ENCODE data around the gene DNAJB7. TPM values are rescaled to one million over a fixed set of nuclear protein-coding genes. Genes with fewer than 3 reads are reported as not detected.
"Not testable (repeated sequence)": the region's sequence is repeated elsewhere in the genome, so short reads cannot be mapped to it uniquely, and the experiment has no call there.

Gene DNAJB7
- under 1 TPM in 1 of 3 donors, not detected in 2; 0.21 TPM for polyA plus RNA-seq

DNA sequence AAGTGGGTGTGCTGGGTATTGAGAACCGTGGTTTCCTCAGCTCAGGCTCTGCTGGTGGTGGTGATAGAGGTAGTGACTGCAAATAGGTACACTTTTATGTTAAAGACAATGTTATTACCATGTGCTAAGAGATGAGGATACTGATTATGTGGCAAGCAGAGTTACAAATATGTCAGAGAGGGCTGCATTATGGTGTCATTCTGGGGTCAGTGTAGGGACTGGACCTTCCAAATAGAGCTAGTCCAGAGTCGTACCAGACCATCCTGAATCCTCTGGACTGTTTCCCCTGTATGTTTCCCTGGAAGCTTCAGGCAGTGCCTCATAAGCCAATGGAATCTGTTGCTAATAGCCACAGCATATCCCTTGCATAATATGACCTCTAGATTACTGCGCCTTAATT, at the start of gene DNAJB7:
Gene DNAJB7, minus strand, starts transcription at position 101 of the 400 bp plus-strand sequence. CDS start 119 bp downstream, outside the sequence.
- no peak for DNase-seq
- H3K4me3 Mint-ChIP-seq = no peak within 1 kb of the TSS
- H3K27me3 Mint-ChIP-seq (ENCODE audit: low read depth in 3 of 3) = peaks cover 0 to 7% (median 6%) of the 10 kb centered on the region in 3 donors
- H3K27ac Mint-ChIP-seq = no peak within 1 kb of the TSS
- peaks cover 11 to 21% of the 10 kb centered on the region in 2 donors for H3K4me1 Mint-ChIP-seq
- H3K36me3 Mint-ChIP-seq = peaks cover 0 to 11% (median 4%) of the 10 kb centered on the region in 3 donors
- no peaks in the 10 kb centered on the region for H3K9me3 Mint-ChIP-seq

DNA sequence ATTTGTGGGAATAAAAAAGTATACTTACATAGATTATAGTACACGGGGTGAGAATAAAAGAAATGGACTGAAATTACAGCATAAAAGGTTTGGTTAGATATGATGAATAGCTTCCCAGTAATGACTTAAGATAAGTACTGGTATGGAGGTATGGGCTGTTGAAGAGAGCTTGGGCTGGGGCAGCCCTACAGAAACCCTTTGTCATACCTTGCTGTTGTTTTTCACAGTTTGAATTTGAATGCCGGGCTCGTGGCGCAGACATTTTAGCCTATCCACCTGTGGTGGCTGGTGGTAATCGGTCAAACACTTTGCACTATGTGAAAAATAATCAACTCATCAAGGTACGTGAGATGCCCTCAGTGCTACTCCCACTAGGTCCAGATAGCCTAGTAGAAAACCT, 47.0 kb upstream of the DNAJB7 start:
- no peak for DNase-seq
- Mint-ChIP-seq H3K27me3 (ENCODE audit: low read depth in 3 of 3) (no peaks in the 10 kb centered on the region), H3K27ac (no peak overlapping the region), H3K36me3 (peaks cover 0 to 30% (median 30%) of the 10 kb centered on the region in 3 donors), H3K4me1 (no peaks in the 10 kb centered on the region), H3K4me3 (no peak overlapping the region), H3K9me3 (no peaks in the 10 kb centered on the region)

DNA sequence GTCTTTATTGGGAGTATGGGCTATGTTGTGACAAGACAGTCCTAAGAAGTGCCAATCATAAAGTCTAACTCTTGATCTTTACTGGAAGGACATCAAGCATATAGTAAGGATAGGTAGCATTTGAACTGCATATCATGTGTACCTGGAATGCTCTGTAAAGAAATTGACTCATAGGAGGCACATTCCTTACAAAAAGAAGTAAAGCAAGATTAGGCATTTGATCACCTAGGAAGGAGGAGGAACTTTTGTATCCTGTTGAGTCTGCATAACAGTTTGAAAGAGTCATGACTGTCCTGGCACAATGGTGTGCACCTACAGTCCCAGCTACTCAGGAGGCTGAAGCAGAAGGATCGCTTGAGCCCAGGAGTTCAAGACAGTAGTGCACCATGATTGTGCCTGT, 42.2 kb upstream of the DNAJB7 start:
- no peak overlapping the region for H3K4me3 Mint-ChIP-seq
- H3K27ac Mint-ChIP-seq = no peak overlapping the region
- peaks cover 0 to 23% (median 9%) of the 10 kb centered on the region in 3 donors for H3K36me3 Mint-ChIP-seq
- no peaks in the 10 kb centered on the region for H3K9me3 Mint-ChIP-seq
- H3K27me3 Mint-ChIP-seq (ENCODE audit: low read depth in 3 of 3) = no peaks in the 10 kb centered on the region
- DNase-seq = no peak
- H3K4me1 Mint-ChIP-seq = peaks cover 0 to 4% of the 10 kb centered on the region in 2 donors

DNA sequence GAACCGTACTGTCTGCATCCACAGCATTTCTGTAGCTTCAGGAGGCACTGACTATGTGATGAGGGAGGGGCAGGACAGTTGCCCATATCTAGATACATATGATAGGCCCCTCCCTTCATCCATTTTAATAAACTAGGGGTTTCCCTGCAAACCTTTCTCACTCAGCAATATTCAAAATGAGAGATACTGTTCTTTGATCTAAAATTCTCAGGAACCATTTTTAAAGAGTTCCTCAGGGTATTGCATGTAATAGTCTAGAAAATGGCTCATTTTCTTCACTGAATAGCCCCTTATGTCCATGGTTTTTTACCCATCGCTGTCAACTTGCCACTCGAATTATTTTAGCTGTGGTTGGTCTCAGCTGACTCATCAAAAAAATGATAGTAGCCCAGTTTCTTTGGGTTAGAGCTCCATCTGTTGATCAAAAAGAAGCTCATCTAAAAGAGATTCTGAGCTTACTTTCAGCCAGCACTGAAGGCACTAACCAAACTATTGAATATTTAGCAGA, 37.0 kb upstream of the DNAJB7 start:
- no peaks in the 10 kb centered on the region for H3K27me3 Mint-ChIP-seq (ENCODE audit: low read depth in 3 of 3)
- peak; percentile 9 to 41 (median 17) for DNase-seq

DNA sequence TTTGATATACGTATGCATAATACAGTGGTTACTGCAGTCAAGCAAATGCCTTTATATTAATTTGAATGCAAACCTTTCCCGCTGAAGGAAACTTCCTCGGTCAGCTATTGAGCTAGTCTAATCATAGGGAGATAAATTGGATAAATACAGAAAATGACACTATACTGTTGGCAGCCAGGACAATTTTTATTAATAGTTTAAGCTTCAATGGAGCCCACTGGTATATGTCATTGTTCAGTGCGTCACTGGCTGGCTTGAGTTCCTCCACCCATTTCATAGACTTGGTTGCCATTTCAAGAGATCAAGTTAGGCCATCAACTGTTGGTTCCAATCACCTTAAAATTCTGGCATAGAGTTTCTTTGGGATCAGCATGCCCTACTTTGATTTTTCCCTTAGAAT, 32.5 kb upstream of the DNAJB7 start:
- no peak overlapping the region for H3K4me3 Mint-ChIP-seq
- H3K27ac Mint-ChIP-seq = no peak overlapping the region
- no peaks in the 10 kb centered on the region for H3K9me3 Mint-ChIP-seq
- peaks cover 0 to 7% of the 10 kb centered on the region in 2 donors for H3K4me1 Mint-ChIP-seq
- no peak for DNase-seq
- H3K36me3 Mint-ChIP-seq = peaks cover 0 to 4% (median 3%) of the 10 kb centered on the region in 3 donors
- H3K27me3 Mint-ChIP-seq (ENCODE audit: low read depth in 3 of 3) = no peaks in the 10 kb centered on the region

More for the DNA sequence above, 37.0 kb upstream of the DNAJB7 start:
- Mint-ChIP-seq H3K9me3 (no peaks in the 10 kb centered on the region), H3K36me3 (peaks cover 0 to 7% (median 4%) of the 10 kb centered on the region in 3 donors), H3K27ac (no peak overlapping the region), H3K4me1 (peaks cover 0 to 8% of the 10 kb centered on the region in 2 donors), H3K4me3 (no peak overlapping the region)

DNA sequence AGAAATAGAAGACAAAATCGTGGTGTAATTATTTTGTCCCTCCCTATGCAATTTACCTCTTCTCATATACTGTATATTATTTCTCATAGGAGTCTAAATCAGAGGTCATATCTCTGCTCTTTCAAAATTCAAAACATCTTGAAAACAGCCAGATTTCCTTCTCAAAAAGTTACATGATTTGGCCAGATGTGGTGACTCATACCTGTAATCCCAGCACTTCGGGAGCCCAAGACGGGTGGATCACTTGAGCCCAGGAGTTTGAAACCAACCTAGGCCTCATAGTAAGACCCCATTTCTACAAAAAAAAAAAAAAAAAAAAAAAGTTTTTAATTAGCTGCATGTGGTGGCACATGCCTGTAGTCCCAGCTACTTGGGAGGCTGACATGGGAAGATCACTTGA, 29.0 kb upstream of the DNAJB7 start:
- peaks cover 10 to 26% (median 17%) of the 10 kb centered on the region in 3 donors for H3K36me3 Mint-ChIP-seq

DNA sequence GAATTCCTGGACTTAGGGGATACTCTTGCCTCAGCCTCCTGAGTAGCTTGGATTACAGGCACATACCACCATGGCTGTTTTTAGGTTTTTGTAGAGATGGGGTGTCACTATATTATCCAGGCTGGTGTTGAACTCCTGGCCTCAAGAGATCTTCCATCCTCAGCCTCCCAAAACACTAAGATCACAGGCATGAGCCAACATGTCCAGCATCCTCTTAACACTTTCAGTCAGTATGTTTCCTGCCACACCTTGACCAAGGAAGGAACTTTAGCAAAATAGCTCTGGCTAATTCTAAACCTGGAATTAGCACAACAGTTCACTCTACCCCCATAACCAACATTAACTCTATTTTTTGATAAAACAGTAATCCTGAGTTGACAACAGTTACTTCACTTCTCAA, 27.2 kb upstream of the DNAJB7 start:
- no peaks in the 10 kb centered on the region for H3K27me3 Mint-ChIP-seq (ENCODE audit: low read depth in 3 of 3)
- no peaks in the 10 kb centered on the region for H3K9me3 Mint-ChIP-seq
- H3K36me3 Mint-ChIP-seq = peaks cover 10 to 27% (median 17%) of the 10 kb centered on the region in 3 donors
- DNase-seq = no peak
- H3K27ac Mint-ChIP-seq = peak overlapping the region in 1 of 6 donors; percentile 13
- no peaks in the 10 kb centered on the region for H3K4me1 Mint-ChIP-seq
- H3K4me3 Mint-ChIP-seq = no peak overlapping the region

More for the DNA sequence above, 29.0 kb upstream of the DNAJB7 start:
- Mint-ChIP-seq H3K4me3 (no peak overlapping the region), H3K4me1 (no peaks in the 10 kb centered on the region), H3K9me3 (no peaks in the 10 kb centered on the region), H3K27me3 (ENCODE audit: low read depth in 3 of 3) (no peaks in the 10 kb centered on the region), H3K27ac (no peak overlapping the region)
- no peak for DNase-seq

DNA sequence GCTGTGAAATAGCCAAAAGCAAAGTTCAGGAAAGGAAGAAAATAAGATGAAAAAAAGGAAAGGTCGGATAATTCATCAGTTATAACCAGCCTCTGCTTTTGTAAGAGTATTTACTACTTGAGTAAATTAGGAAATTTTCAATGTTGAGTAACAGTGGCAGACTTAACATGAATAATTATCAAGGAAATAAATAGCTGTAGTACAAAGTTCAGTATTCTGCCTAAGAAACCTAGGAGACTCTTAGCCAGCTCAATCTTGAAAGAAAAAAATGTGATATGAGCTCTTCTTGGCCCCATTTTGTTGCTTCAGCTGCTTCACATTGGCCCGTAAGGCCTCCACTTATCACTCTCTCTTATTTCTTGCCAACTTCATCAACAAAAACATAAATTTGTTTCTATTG, 17.0 kb upstream of the DNAJB7 start:
- peaks cover 5 to 11% (median 5%) of the 10 kb centered on the region in 3 donors for H3K36me3 Mint-ChIP-seq
- no peak overlapping the region for H3K27ac Mint-ChIP-seq
- H3K4me1 Mint-ChIP-seq = no peaks in the 10 kb centered on the region
- no peaks in the 10 kb centered on the region for H3K9me3 Mint-ChIP-seq
- no peak overlapping the region for H3K4me3 Mint-ChIP-seq
- no peaks in the 10 kb centered on the region for H3K27me3 Mint-ChIP-seq (ENCODE audit: low read depth in 3 of 3)
- DNase-seq = no peak

DNA sequence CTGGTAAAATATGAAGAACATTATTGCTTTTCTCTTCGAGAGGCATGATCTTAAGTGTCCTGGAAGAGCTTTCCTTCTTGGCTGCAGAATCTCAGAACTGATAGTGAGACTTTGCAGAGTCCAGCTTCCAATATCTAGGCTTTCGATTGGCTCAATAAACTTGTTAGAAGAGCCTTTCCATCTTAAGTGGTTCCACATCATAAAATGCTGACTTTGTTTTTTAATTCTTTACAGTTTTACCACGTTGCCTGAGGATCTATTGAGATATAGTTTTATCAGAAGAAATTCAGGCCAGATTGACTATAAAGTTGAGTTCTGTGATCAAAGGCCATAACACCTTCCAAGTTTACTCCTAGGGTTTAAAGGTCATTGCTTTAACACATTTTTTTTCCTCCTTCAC, 15.6 kb upstream of the DNAJB7 start:
- Mint-ChIP-seq H3K9me3 (no peaks in the 10 kb centered on the region), H3K27me3 (ENCODE audit: low read depth in 3 of 3) (no peaks in the 10 kb centered on the region)

DNA sequence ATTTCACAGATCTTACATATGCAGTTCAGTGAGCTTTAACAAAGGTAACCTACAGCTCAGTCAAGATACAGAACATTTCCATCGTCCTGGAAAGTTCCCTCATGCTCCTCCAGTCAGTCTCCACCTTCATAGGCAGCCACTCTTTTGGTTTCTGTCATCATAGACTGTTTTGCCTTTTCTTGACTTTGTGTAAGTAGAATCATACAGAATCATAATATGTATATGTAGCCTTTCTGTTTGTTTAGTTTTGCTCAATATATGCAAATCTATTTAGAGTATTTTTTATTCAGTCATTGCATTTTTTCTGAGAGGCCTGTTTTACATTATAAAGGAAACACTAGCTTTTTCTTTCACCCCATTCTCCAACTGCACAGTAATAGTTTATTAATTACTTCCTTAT, 15.0 kb upstream of the DNAJB7 start:
- Mint-ChIP-seq H3K27me3 (ENCODE audit: low read depth in 3 of 3) (no peaks in the 10 kb centered on the region), H3K4me3 (no peak overlapping the region), H3K4me1 (no peaks in the 10 kb centered on the region), H3K36me3 (peaks cover 4 to 9% (median 7%) of the 10 kb centered on the region in 3 donors), H3K27ac (no peak overlapping the region), H3K9me3 (no peaks in the 10 kb centered on the region)
- DNase-seq = no peak

More for the DNA sequence above, 15.6 kb upstream of the DNAJB7 start:
- no peak overlapping the region for H3K4me3 Mint-ChIP-seq
- H3K36me3 Mint-ChIP-seq = peaks cover 5 to 11% (median 5%) of the 10 kb centered on the region in 3 donors
- no peak overlapping the region for H3K27ac Mint-ChIP-seq
- DNase-seq = no peak
- no peaks in the 10 kb centered on the region for H3K4me1 Mint-ChIP-seq

DNA sequence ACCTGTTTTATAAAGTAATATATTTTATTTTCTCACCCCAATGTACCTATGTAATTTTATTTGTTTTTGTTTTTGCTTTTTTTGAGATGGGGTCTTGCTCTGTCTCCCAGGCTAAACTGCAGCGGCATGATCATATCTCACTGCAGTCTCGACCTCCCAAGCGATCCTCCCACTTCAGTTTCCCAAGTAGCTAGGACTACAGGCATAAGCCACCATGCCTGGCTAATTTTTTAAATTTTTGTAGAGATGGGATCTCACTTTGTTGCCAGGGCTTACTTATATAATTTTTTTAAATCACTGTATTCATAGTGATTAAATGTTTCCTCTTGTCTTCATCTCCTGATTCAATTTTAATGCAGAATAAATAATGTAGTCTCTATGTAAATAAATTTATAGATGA, 13.2 kb upstream of the DNAJB7 start:
- Mint-ChIP-seq H3K4me1 (no peaks in the 10 kb centered on the region), H3K36me3 (peaks cover 4 to 8% (median 4%) of the 10 kb centered on the region in 3 donors), H3K27me3 (ENCODE audit: low read depth in 3 of 3) (no peaks in the 10 kb centered on the region), H3K9me3 (no peaks in the 10 kb centered on the region), H3K4me3 (no peak overlapping the region), H3K27ac (no peak overlapping the region)
- DNase-seq = no peak

DNA sequence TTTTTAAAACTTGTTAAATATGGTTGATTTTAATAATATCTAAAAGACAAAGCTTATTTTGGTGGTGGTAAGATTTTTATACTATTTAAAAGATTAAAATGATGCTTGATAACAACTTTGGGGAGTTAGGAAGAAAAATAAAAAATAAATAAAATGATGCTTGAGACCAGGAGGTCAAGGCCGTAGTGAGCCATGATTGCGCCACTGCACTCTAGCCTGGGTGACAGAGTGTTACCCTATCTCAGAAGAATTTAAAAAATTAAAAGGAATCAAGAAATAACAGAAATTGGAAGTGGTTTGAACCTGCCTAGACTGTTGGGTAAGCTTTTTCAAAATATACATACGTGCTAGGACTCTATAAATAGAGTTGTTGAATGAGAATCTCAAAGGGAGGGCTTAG, 12.1 kb upstream of the DNAJB7 start:
- Mint-ChIP-seq H3K4me3 (no peak overlapping the region), H3K4me1 (no peaks in the 10 kb centered on the region), H3K27me3 (ENCODE audit: low read depth in 3 of 3) (no peaks in the 10 kb centered on the region), H3K27ac (no peak overlapping the region), H3K36me3 (peaks cover 4 to 8% (median 4%) of the 10 kb centered on the region in 3 donors), H3K9me3 (no peaks in the 10 kb centered on the region)
- no peak for DNase-seq

DNA sequence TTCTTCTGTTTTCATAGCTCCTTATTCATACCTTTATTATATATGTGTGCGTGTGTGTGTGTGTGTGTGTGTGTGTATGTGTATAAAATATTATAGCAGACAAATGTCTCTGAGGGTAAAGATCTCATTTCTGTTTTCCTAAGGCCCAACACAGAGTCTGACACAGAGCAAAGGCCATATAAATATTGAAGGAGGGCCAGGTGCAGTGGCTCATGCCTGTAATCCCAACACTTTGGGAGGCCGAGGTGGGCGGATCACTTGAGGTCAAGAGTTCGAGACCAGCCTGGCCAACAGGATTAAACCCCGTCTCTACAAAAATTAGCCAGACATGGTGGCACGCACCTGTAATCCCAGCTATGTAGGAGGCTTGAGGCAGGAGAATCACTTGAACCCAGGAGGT, 6.5 kb upstream of the DNAJB7 start:
- not testable (repeated sequence) for DNase-seq; H3K4me1 Mint-ChIP-seq; H3K27me3 Mint-ChIP-seq (ENCODE audit: low read depth in 3 of 3); H3K36me3 Mint-ChIP-seq; H3K9me3 Mint-ChIP-seq; H3K4me3 Mint-ChIP-seq
- H3K27ac Mint-ChIP-seq = peak overlapping the region in 1 of 6 donors; percentile 4

DNA sequence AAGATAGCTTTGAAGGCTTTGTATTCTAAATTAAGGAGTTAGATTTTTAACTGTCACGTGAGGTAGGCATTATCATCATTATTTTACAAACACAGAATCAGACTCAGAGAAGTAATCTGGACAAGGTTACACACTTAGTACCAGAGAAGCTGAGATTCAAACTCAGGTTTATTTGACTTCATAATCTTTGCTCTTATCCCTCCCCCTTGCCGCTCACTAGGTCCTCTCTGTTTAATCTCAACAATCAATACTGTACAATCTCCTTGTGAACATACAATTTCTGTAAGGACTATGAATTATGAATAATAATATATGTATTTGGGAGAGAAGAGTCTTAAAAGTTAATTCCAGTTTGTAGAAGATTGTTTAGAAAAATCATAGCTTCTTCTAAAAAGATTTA, 5.2 kb upstream of the DNAJB7 start:
- no peak overlapping the region for H3K27ac Mint-ChIP-seq

DNA sequence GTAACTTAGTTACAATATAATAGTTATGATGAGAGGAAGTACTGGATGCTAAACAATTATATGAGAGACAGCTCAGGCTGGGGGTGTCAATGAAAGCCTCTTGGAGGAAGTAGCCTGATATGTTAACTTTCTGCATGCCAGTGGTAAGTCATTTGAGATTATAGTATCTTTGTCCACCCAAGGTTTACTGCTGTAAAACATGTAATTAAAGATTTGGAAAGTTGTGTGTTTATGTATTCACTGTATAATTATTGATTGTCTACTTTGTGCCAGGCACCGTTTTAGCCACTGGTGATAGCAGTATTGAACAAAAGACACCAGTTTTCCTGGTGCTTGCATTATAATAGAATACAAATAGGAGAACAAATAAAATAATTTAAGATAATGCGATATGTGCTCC, 624 bp upstream of the DNAJB7 start:
- Mint-ChIP-seq H3K4me3 (no peak overlapping the region), H3K27me3 (ENCODE audit: low read depth in 3 of 3) (peaks cover 0 to 6% (median 1%) of the 10 kb centered on the region in 3 donors), H3K27ac (no peak overlapping the region), H3K9me3 (no peaks in the 10 kb centered on the region), H3K36me3 (peaks cover 0 to 11% (median 4%) of the 10 kb centered on the region in 3 donors), H3K4me1 (peaks cover 6 to 17% of the 10 kb centered on the region in 2 donors)
- no peak for DNase-seq

More for the DNA sequence above, 5.2 kb upstream of the DNAJB7 start:
- no peak overlapping the region for H3K4me3 Mint-ChIP-seq
- H3K4me1 Mint-ChIP-seq = no peaks in the 10 kb centered on the region
- H3K27me3 Mint-ChIP-seq (ENCODE audit: low read depth in 3 of 3) = peaks cover 0 to 1% (median 0%) of the 10 kb centered on the region in 3 donors
- no peak for DNase-seq
- peaks cover 4 to 7% (median 4%) of the 10 kb centered on the region in 3 donors for H3K36me3 Mint-ChIP-seq
- no peaks in the 10 kb centered on the region for H3K9me3 Mint-ChIP-seq
